SKM-1 (cell line): ENCODE data around the gene CYSRT1.

Experiments
- DNase-seq: peaks from one replicate; lab custom pipeline; 2025; ENCODE audit not compliant: unreplicated experiment; lab: John Stamatoyannopoulos, UW

CYSRT1 gene

DNA sequence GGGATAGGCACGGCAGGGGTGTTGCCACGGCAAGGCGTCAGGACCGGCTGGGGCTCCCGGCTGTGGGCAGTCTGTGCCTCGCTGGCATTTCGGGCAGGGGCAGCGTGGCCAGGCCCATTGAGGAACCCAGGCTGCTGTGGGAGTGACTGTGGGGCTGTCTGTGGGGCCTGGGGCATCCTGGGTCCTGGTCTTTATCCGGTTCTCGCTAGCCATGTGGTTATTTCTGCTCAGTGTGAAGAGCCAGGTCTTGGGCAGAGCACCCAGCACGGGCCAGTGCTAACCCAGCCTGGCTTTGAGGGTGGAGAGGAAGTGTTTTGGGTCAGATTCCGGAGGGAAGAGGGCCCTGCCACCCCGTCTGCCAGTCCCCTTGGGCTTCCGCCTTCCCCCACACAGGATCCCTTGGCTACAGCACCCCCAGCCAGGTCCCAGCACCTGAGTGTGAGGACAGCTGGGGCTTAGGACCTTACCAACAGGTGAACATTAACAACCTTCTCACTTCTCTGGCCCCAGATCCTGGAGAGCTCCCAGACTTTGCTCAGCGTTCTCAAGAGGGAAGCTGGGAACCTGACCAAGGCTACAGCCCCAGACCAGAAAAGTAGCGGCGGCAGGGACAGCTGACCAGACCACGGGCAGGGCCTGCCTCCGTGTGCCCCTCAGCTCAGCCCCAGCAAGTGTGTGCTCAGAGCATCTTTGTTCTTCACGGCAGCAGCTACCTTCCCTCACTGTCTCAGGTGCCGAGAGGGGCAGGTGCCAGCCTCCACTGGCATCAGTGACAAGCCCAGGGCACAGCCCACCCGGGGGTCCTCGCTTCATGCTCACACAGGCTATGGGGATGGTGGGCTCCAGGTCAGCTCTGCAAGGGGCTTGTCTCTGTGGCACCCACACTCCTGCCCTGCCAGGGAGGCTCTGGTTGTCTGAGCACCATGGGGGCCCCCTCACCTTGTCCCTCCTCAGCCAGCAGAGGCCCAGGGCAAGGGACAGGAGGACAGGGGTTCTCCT is 35.4 kb upstream of the CYSRT1 start:
- no peak for DNase-seq

DNA sequence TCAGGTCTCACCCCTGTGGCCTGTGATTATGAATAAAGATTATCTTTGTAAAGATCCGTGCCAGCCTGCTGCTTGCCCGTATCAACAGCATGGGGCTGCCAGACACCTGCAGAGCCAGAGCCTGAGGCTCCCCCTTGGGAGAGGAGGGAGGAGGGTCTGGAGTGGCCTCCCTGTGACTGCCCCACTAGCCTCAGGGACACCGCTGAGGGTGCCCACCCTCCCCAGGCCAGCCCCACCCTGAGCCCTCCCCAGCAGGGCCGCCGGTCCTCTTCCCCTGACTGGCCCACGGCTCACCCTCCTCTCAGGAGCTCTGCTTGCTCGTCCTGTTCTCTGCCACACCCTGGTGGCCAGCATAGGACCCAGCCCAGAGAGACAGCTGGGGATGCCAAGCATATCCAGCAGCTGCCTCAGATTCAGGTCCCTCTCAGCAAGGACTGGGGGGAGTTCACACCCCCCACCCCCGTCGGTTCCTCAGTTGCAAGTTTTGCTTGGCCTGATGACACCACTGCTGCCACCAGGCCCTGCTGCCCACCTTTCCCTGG is 34.6 kb upstream of the CYSRT1 start:
- DNase-seq: no peak

DNA sequence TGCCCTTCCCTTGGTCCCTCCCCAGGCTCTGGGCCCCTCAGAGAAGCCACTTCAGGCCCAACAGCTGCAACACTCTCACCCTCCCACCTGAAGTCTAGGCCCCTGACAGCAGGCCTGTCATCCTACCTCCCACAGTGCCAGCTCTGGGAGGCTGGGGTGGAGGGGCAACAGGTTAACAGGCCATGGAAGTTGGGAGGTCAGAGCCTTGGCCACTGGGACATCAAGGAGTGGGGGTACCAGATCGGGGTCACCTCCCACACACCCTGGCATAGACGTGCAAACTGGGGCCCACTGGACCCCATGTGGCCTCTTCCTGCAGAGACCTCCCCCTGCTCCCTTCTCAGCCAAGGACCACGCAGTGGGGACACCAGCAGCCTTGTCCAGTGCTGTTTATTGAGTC is 33.7 kb upstream of the CYSRT1 start:
- DNase-seq: no peak

DNA sequence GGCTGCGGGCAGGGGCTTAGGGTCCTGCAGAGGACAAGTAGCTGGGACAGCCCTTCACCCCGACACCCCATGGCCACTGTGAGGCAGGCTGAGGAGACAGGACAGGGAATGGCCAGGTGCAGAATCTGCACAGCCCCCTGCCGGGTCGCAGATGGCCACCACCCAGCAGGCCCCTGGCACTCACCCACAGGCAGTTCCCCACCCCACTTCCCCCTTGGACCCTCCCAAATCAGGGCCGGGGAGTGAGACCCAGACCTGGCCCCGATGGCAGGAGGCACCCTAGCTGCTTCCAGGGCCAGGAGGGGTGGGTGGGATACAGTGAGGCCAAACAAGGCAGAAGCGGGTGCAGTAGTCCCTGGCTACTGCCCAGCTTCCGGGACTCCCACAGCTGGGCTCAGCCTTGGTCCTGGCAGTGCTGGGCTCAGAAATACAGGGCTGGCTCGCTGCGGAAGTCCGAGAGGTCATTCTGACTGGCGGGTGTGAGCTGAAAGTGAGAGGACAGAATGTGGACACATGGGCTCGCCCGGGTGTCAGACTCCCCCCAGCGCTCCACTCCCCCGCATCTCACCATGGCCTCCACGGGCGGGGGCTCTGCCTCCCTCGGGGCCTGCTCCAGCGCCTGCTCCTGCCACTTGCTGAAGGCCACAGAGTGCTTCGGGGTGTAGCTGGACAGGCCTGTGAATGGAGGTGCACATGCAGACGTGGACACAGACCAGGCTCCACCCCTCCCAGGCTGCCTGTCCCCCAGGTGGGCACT is 33.1 kb upstream of the CYSRT1 start:
- no peak for DNase-seq

DNA sequence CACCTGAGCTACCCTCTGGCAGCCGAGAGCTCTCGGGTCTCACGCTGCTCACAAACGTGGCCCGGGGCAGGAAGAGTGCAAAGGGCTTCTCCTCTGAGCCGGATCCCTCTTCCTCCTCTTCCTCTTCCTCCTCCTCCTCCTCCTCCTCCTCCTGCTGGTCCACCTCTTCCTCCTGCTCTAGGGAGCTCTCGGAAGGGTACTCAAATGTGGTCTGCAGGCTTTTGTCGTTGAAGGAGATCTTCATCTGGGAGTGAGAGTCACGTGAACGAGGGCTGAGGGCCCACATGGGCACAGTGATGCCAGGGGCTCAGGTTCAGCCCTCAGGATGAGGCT is 32.6 kb upstream of the CYSRT1 start:
- DNase-seq: no peak

DNA sequence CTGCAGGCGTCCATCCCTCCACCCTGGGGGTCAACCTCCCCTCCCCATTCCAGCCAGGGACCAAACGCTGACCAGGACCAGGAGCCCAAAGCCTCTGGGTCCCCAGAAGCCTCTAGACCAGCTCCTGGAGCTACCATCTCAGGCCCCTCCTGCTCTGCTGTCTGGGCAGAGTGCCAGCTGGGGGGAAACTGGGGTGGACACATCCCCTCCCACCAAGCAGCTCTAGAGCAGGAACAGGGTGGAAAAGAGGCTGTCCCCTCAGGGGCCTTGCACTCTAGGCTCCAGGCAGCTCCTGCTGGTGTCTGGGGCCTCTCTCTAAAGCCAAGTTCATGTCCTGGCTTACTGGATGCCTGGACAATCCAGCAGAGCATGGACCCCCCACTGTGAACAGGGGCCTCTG is 32.1 kb upstream of the CYSRT1 start:
- no peak for DNase-seq

DNA sequence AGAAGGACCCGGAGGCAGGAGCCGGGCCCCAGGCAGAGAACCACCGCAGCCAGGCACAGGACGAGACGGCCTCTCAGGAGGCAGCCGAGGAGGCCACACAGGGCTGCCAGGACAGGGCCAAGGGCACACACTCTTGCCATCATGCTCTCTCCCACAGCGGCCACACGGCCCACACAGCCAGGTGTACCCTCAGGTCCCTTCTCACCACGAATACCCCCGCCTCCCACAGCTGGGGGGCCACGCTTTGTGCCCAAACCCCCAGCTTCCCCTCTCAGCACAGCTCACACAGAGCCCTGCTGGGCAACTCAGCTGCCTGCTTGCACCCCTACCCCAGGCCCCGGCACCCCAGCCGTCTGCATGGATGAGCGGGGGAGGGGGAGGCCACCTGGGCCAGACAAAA is 31.2 kb upstream of the CYSRT1 start:
- no peak for DNase-seq

DNA sequence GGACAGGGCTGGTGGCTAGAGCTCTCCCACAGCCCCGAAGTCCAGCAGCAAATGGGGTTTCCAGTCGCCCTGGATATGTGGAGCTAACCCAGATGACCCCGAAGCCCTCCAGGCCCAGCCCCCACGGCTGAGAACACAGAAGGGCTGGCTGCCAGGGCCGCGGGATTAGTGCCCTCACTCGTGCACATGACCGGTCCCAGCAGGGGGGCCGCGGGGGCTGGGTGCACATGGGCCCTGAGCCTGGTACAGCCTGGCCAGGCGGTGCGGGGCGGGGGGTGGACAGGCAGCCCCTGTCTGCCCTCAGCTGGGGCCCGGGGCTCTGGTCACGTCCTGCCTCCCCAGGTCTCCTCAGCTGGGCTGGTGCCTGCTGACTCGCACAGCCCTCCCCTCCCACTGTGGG is 30.6 kb upstream of the CYSRT1 start:
- no peak for DNase-seq

DNA sequence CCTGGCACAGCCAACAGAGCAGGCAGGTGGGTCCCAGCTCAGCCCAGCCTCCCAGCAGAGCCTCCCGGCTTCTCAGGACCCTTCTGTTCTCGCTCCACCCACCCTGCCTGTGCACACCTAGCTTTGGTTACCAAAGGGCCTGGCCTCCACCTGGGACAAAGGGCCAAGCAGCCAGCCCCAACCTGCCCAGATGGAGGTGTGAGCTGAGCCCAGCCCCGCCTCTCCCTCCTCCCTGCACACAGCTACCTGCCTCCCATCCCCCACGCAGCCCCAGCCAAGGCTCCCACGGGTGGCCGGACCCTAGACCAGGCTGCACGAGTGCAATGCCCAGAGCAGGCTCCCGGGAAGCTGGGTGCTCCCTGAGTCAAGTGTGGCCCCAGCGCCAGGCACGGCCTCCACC is 30.1 kb upstream of the CYSRT1 start:
- DNase-seq: no peak

DNA sequence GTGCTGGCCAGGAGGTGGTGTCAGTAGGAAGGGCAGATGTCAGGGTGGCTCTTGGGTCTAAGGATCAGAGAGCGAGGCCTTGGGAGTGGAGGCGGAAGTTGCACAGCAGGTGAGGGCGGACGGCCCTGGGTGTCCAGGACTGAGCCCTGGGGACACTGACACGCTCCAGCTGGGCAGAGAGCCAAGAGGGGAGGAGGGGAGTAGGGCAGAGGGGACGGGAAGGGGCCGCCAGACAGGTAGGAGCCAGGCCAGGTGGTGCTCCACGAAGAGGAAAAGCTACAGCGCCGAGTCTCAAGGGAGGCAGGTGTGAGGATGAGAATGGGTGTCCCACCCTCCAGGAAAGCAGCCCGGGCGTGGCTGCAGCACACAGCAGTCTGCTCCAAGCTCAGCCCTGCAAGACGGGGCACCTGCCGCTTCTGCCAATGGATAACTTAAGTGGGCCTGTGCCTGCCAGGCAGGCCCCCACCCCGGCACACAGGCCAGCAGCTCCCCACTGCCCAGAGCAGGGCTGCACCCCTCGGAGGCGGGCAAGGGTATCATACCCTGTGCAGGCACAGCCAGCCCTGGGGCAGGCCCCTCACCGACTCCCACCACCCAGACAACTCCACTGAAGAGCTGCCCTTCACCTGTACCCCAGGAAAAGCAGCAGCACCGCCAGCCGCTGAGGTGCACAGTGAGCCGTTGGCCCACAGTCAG is 29.3 kb upstream of the CYSRT1 start:
- DNase-seq: no peak

DNA sequence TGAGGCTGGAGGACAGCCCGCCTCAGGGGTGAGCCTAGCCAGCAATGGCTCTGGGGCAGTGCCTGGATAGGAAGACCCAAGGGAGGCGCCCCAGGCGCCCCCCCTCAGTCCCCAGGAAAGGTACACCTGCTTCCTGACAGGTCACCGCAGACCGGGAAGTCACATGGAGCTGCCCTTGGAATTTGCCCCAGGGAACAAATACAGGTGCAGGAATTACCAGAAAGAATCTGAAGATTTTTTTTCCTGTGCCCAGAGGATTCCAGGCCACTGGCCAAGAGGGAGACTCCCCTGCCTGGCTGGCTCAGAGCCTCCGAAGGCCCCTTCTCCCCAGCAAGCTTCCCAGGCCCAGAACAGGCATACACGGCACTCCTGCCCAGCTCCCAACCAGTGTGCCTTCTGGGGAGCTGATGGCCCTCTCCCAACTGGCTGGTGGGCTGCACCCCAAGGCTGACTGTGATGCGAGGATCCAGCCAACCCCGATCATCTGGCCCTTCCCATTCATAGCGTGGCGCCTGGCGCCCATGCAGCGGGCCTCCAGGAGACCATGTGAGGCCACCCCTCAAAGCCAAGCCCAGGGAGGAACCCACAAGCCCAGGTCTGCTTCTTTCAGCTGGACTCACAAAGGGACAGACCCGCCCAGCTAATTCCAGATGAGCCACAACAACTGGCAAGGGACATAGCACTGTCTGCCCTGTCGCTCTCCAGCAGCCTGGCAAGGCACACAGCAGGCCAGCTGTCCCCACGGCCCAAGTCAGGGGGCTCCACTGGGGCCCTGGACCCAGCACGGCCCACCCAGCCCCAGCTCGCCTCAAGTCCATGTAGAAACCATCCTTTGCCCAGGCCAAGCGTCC is 26.7 kb upstream of the CYSRT1 start:
- no peak for DNase-seq

DNA sequence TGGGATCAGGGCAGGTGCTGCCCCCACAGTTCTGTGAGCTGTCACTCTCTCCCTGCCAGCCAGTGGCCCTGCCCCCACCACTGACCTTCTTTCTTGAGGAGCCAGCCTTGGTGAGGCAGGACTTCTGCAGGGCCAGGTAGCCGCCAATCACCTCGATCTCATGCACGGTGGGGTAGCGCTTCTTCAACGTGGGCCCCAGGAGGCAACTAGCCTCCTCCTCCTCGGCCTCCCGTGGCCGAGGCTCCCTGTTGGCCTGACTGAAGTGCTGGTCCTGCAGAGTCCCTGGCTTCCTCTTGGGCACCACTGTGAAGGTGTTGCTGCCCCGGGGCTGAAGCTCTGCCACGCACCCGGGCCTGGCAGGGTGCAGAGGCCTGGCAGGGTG is 26.1 kb upstream of the CYSRT1 start:
- no peak for DNase-seq

DNA sequence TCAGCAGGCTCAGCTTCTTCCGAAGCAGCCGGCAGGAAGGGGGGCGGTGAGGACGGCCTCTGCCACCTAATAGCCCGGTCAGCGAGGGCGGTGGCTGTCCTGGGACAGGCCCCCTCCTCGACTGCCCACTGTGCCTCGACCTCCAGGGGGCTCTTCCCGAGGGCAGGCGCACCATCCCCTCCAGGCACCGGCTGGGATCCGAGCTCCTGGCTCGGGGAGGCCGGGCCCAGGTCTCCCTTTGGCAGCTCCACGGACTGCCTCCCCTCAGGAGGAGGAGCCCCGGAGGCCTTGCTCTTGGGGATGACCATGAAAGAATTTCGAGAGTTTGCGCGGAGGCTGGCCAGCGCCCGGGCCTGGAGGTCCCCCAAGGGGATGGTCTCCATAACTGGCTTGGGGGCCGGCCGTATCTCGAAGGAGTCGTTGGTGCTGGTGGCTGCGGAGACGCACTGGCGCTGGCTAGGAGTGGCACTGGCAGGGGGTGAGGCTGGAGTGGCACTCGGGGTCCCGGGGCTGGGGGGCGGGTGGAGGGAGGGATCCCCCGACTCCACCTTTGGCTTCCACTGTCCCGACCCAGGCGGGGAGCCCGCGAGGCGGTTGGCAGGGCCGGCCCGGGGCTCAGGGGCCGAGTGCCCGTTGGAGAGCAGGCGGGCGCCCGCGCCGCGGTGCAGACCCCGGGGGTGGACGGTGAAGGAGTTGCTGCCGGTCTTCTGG is 25.4 kb upstream of the CYSRT1 start:
- DNase-seq: no peak

DNA sequence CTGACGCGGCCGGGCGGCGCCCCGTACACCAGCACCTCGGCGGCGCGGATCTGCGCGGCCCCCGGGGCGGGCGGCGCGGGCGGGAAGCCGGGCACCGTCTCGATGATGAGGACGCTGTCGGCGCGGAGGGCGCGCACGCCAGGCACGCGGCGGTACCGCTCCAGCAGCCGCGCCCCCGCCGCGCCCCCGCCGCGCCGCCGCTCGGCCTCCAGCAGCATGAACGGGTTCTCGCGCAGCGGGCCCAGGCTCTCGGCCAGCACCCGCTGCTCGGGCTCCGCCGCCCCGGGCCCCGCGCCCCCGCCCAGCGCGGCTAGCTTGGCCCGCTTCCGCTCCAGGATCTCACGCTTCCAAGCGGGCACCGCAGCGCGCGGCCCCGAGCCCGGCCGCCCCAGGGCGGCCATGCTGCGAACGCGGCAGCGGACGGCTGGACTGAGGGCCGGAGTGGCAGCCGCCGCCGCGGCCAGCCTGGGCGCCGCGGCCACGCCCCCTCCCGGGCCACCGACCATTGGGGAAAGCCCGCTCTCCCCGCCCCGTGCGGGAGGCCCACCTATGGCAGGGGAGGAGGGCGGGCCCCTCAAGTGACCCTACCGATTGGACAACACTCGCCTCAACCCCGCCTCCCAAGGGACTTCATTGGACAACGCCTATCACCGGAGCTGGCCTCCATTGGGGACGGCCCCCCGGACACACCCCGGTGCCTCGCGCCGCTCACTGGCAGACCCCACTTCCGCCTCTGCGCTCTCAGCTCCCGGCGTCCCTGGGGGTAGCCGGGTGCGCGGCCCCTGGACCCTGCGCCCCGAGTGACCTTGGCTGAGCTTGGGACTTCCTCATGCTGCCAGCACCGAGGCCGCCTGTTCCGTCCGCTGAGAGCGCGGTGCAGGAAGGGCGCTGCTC is 24.4 kb upstream of the CYSRT1 start, which contains the start of gene TPRN:
Gene TPRN, minus strand, starts transcription at position 431 of the 894 bp plus-strand sequence. Its CDS starts 30 bp downstream, at position 401.
- DNase-seq: peak; percentile 99

DNA sequence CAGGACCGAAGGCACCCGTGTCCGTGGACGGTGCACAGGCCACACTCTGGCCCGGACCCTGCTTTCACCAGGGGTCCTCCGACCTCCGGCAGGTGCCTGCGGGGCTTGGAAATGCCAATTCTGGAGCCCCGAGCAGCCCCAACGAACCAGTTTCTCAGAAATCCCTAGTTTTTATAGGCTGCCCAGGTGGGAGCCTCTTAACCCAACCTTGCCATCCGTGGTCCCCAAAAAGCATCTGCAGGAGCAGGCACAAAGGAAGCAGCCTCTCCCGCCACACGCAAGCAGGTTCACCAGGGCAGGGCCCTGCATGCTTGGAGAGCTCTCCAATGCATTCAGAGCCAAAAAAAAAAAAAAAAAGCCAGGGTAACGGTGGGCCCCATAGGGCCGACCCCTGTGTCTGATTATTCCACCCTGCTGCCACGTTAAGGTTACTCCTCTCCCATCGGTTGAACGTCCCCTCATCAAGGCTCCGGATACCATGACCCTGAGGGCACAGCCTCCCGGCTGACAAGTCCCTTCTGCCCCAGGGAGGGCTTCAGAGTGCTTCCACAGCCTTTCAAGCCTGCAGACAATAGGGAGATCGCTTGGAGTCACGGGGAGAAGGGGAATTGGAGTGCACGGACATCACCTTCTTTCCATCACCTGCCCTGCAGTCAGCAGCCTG is 23.6 kb upstream of the CYSRT1 start:
- DNase-seq: no peak

DNA sequence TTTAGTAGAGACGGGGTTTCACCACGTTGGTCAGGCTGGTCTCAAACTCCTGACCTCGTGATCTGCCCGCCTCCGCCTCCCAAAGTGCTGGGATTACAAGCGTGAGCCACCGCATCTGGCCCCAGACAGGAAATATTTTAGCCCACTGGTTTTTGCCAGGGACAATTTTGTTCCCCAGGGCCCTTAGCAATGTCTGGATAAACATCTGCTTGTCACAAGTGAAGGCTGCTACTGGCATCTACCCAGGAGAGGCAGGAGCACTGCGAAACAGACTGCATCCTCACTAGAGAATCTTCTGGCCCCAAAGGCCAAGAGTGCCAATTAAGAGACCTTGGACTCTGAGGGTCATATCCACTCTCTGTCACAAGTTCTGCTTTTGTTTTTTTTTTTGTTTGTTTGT is 22.0 kb upstream of the CYSRT1 start:
- DNase-seq: no peak

DNA sequence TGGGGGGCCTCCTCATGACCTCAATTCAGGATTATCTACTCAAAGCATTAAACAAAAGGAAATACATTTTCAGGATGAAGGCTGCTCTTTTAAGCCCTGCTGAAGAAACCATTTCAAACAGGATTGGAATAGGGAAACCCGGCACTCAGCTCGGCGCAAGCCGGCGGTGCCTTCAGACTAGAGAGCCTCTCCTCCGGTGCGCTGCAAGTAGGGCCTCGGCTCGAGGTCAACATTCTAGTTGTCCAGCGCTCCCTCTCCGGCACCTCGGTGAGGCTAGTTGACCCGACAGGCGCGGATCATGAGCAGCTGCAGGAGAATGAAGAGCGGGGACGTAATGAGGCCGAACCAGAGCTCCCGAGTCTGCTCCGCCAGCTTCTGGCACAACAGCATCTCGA is 20.2 kb upstream of the CYSRT1 start:
- DNase-seq: no peak
